SK-MEL-5 (cell line): ENCODE results near the gene CYP4A22. TPM values are rescaled to one million over a fixed set of nuclear protein-coding genes. Genes with fewer than 3 reads are reported as not detected.
A peak's percentile ranks its signal among the peaks of the same experiment; 100 is the strongest.
"Not testable (repeated sequence)": the region's sequence is repeated elsewhere in the genome, so short reads cannot be mapped to it uniquely, and the experiment has no call there.

Experiments used
- DNase-seq: peaks from one replicate; pipeline ENCODE4 v3.0.0-alpha.2; 2016; ENCODE audit warnings: low read depth, low spot score
- in situ Hi-C: cut with HindIII; loops from 2 replicates; pipeline ENCODE4 v1.10.0; 2016; ENCODE audit warnings: low sequenced_read_pairs, high pct_unique_total_duplicates, low pct_unique_long_range_greater_than_20kb
- total RNA-seq: library from RNA; depleted of rRNA; stranded (reverse); fragments of >200 nt; shearing (Covaris generic); gene quantifications from 2 replicates; pipeline ENCODE4 v1.2.3, GENCODE V29; 2014; rRNA removed

The CYP4A22 gene
- total RNA-seq, 1 experiment from 2014 or later: not detected

- no peak for DNase-seq
Observed at GRCh38 chr1:47191940-47192457, 54.8 kb downstream of the CYP4A22 start.

DNA sequence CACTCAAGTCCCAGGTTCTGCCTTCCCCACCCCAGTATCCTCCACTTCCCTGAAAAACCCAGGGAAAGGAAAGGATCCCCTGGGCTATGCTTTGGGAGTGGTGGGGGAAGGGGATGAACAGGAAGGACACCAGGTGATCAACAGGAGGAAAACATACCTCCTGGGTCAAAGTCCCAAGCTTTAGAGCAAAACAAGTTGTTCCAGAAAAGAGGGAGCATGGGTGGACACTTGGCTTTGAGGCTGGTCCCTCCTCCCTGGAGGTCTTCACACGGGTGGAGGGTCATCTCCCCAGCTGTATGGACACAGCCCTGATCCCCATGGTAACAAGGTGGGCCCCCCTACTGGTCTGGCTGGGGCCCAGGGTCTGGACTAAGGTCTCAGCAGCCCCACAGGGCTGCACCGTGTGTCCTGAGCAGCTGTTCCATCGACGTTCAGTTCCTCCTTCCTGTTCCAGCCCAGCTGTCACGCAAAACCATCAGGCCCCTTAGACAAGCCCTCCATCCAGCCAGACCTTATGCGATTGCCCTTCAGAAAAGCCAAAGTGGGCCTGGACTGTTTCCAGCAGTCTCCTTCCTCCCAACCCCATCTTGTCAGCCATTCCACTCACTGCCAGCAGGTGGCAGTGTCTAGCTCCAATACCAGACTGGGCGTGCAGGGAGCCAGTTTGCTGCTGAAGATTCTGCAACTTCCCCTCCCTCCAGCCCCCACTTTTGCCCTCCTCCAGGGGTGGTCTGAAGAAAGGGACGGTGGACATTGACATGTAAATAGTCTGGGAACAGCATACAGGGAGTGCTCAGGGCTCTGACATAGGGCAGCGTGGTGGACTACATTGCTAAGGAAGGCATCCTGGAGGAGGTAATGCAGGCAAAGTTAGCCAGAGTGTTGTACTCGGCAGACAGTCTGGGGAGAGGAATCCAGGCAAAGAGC, 55.5 kb downstream of the CYP4A22 start:
- in situ Hi-C loops: no loop called here
- DNase-seq: peak; percentile 72

More at GRCh38 chr1:47191940-47192457, 54.8 kb downstream of the CYP4A22 start:
- in situ Hi-C loops: no loop called here

DNA sequence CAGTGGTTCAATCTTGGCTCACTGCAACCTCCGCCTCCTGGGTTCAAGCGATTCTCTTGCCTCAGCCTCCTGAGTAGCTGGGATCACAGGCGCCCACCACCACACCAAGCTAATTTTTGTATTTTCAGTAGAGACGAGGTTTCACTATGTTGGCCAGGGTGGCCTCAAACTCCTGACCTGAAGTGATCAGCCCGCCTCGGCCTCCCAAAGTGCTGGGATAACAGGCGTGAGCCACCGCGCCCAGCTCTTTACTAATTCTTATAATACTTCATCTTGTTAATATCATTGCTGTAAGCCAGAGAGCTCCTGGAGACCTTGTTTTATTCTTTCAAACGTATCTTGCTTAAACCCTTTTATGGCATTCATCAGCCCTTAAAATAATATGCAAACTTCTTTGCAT, 56.3 kb downstream of the CYP4A22 start:
- in situ Hi-C loops, DNase-seq: not testable (repeated sequence)

- no peak for DNase-seq
- in situ Hi-C loops: no loop called here
Observed at GRCh38 chr1:47194311-47194710, 57.1 kb downstream of the CYP4A22 start.

- in situ Hi-C loops: not testable (repeated sequence)
Observed at GRCh38 chr1:47195981-47196380, 58.7 kb downstream of the CYP4A22 start.

GRCh38 chr1:47196622-47197021, 59.4 kb downstream of the CYP4A22 start:
- in situ Hi-C loops: no loop called here

More at GRCh38 chr1:47195981-47196380, 58.7 kb downstream of the CYP4A22 start:
- DNase-seq: not testable (repeated sequence)

GRCh38 chr1:47198214-47198613, 61.0 kb downstream of the CYP4A22 start:
- DNase-seq: no peak
- in situ Hi-C loops: no loop called here

More at GRCh38 chr1:47196622-47197021, 59.4 kb downstream of the CYP4A22 start:
- DNase-seq: peak; percentile 24

Other genes with a start within 250 kb of the CYP4A22 start
- gene CYP4A11, start 196.0 kb upstream of the CYP4A22 start, total RNA-seq: not detected in 2 replicates
- gene CYP4X1, start 113.8 kb upstream of the CYP4A22 start, total RNA-seq: not detected in 2 replicates
- gene CYP4Z1, start 70.2 kb upstream of the CYP4A22 start, total RNA-seq: not detected in 2 replicates
- not detected in 2 replicates for gene PDZK1IP1, start 52.6 kb downstream of the CYP4A22 start, total RNA-seq
- gene TAL1, start 94.8 kb downstream of the CYP4A22 start, total RNA-seq: 0.13 TPM in 2 replicates
- 11.3 and 11.9 TPM in 2 replicates for gene STIL, start 176.7 kb downstream of the CYP4A22 start, total RNA-seq
- gene CMPK1, start 196.3 kb downstream of the CYP4A22 start, total RNA-seq: 66.9 and 81.5 TPM in 2 replicates